Measurements from ENCODE around the gene FOXL3. TPM values are rescaled to one million over a fixed set of nuclear protein-coding genes. Genes with fewer than 3 reads are reported as not detected.

FOXL3 gene
- total and polyA plus RNA-seq, 2 experiments from 2014 or later: not detected

GRCh38 chr7:302054-302992 lies 12.4 kb downstream of the FOXL3 start:
- Histone ChIP-seq H3K27me3 (no peaks in the 10 kb centered on the region), H3K4me2 (no peak overlapping the region), H3K36me3 (replicated peaks; ENCODE audit: insufficient read depth, low read depth) (no peaks in the 10 kb centered on the region), H3K27ac (no peak overlapping the region), H3K9me2 (replicated peaks; ENCODE audit: insufficient read depth) (no peaks in the 10 kb centered on the region), H3K79me2 (no peaks in the 10 kb centered on the region), H2AFZ (no peak overlapping the region), H3K9me3 (ENCODE audit: low read depth) (no peaks in the 10 kb centered on the region), H3K4me1 (ENCODE audit: insufficient read depth) (no peaks in the 10 kb centered on the region), H3K4me3 (no peak overlapping the region), H4K20me1 (ENCODE audit: insufficient read depth, poor library complexity, severe bottlenecking) (no peaks in the 10 kb centered on the region)
- 90% methylated on average over 18 of the region's 18 CpGs for WGBS (ENCODE audit: low lambda C conversion rate, missing lambda C conversion rate)
- no peak for DNase-seq (ENCODE audit: low spot score)
- TF ChIP-seq EZH2phosphoT487 (IDR thresholded peaks at IDR 0.05; ENCODE audit: low read depth, severe bottlenecking, unreplicated experiment): no peak
- no peak for TF ChIP-seq EZH2 (IDR thresholded peaks at IDR 0.05; ENCODE audit: borderline replicate concordance)
- TF ChIP-seq CTCF (IDR thresholded peaks at IDR 0.05; ENCODE audit: poor library complexity): no peak

- Histone ChIP-seq H3K9me3 (ENCODE audit: low read depth) (no peaks in the 10 kb centered on the region), H2AFZ (no peak overlapping the region), H3K4me3 (no peak overlapping the region), H3K36me3 (replicated peaks; ENCODE audit: insufficient read depth, low read depth) (no peaks in the 10 kb centered on the region), H3K9me2 (replicated peaks; ENCODE audit: insufficient read depth) (no peaks in the 10 kb centered on the region), H3K27me3 (no peaks in the 10 kb centered on the region), H3K4me2 (no peak overlapping the region), H3K27ac (no peak overlapping the region), H4K20me1 (ENCODE audit: insufficient read depth, poor library complexity, severe bottlenecking) (no peaks in the 10 kb centered on the region), H3K79me2 (no peaks in the 10 kb centered on the region), H3K4me1 (ENCODE audit: insufficient read depth) (no peaks in the 10 kb centered on the region)
- DNase-seq (ENCODE audit: low spot score): no peak
- WGBS (ENCODE audit: low lambda C conversion rate, missing lambda C conversion rate): 80% methylated on average over 11 of the region's 11 CpGs
- TF ChIP-seq EZH2 (IDR thresholded peaks at IDR 0.05; ENCODE audit: borderline replicate concordance) (no peak), CTCF (IDR thresholded peaks at IDR 0.05; ENCODE audit: poor library complexity) (no peak), EZH2phosphoT487 (IDR thresholded peaks at IDR 0.05; ENCODE audit: low read depth, severe bottlenecking, unreplicated experiment) (no peak)
These were observed 13.5 kb downstream of the FOXL3 start for GRCh38 chr7:303425-303824.

DNA sequence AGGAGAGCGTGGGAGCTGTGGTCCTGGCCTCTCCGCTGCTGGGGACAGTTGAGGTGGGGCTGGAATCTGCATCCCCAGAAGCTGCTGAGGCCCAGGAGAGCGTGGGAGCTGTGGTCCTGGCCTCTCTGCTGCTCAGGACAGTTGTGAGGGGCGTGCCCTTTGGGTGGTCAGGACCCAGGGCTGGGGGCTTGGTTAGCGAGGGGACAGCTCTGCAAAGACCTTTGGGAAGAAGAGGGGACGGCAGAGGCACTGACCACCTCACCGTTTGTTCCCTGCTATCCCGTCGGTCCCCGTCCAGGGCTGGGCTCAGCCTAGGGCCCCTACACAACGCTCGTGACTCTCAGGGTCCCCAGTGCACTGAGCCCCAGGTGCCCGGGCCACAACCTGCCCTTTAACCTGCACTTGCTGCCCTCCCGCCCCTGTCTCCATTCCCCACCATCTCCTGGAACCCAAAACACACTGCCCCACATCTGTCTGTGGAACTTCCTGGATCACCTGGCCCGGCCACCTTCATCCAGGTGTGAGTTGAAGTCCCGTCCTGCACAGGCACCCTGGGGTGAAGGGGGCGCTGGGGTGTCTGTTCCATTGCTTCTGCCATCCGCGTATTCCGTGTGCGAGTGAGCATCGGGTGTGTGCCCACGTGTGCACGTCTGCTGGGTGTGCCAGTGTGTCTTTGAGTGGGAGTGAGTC lies 14.1 kb downstream of the FOXL3 start:
- TF ChIP-seq CTCF (IDR thresholded peaks at IDR 0.05; ENCODE audit: poor library complexity) (no peak), EZH2 (IDR thresholded peaks at IDR 0.05; ENCODE audit: borderline replicate concordance) (no peak), EZH2phosphoT487 (IDR thresholded peaks at IDR 0.05; ENCODE audit: low read depth, severe bottlenecking, unreplicated experiment) (no peak)
- Histone ChIP-seq H3K4me1 (ENCODE audit: insufficient read depth) (no peaks in the 10 kb centered on the region), H3K9me2 (replicated peaks; ENCODE audit: insufficient read depth) (no peaks in the 10 kb centered on the region), H3K9me3 (ENCODE audit: low read depth) (no peaks in the 10 kb centered on the region), H3K4me3 (no peak overlapping the region), H3K79me2 (no peaks in the 10 kb centered on the region), H3K4me2 (no peak overlapping the region), H4K20me1 (ENCODE audit: insufficient read depth, poor library complexity, severe bottlenecking) (no peaks in the 10 kb centered on the region), H2AFZ (no peak overlapping the region), H3K27ac (no peak overlapping the region), H3K36me3 (replicated peaks; ENCODE audit: insufficient read depth, low read depth) (no peaks in the 10 kb centered on the region), H3K27me3 (no peaks in the 10 kb centered on the region)
- DNase-seq (ENCODE audit: low spot score): no peak
- WGBS (ENCODE audit: low lambda C conversion rate, missing lambda C conversion rate): 92% methylated on average over 24 of the region's 24 CpGs

Data from hepatocyte (in vitro differentiated cells).